HepG2 (cell line): Measurements from ENCODE around the gene ACP1. TPM values are rescaled to one million over a fixed set of nuclear protein-coding genes. Genes with fewer than 3 reads are reported as not detected.

Experiments used
- ATAC-seq: fragments of 200-7000 bp; cut with Tn5 transposase; 3 replicates; pipeline ENCODE4 v1.9.1; 2020; ENCODE audit warnings: mild to moderate bottlenecking, moderate library complexity
- BruUV-seq: library from RNA; stranded (reverse); fragments of 400-500 nt; replicated peaks from 2 replicates; lab custom pipeline; 2021; lab: Mats Ljungman, UMichigan
- CTCF ChIA-PET: fragments of 300-600 bp; formaldehyde crosslinking; extraction: SDS; loops from one replicate; lab custom pipeline; 2021; ENCODE audit warnings: low total read pairs, inconsistent platforms, low intra/inter-chr PET ratio; lab: Yijun Ruan, JAX
- POLR2A ChIA-PET: fragments of 350-600 bp; sonication (Branson Sonifier 250); formaldehyde crosslinking; loops from one replicate; lab custom pipeline; 2020; ENCODE audit warnings: antibody characterized with exemption, inconsistent platforms; lab: Yijun Ruan, JAX
- DNase-seq: peaks from one replicate; pipeline ENCODE4 v3.0.0-alpha.2; 2015; ENCODE audit warnings: low spot score
- FAIRE-seq: peaks from 3 replicates; lab custom pipeline; 2011; peaks lifted over from hg19 to GRCh38; lab: Jason Lieb, UNC
- H2AFZ ChIP-seq: one replicate; pipeline ENCODE4 v1.6.1; 2011; ENCODE audit warnings: low read length, inconsistent platforms
- H3K27ac ChIP-seq: fragments of 300-600 bp; 3 replicates; pipeline ENCODE4 v1.8.0; 2011; ENCODE audit warnings: mixed run types, mild to moderate bottlenecking, mixed read lengths, low read length, inconsistent platforms; ENCODE audit not compliant: insufficient read depth; ENCODE audit errors: extremely low read length
- H3K27me3 ChIP-seq, 2 experiments: fragments of 200-600 bp in 1 of 2; 2 replicates in 1 of 2; 3 replicates in 1 of 2; pipeline versions ENCODE4 v1.6.0 to v1.8.0; 2011; ENCODE audit warnings: low read length in 2 of 2, mild to moderate bottlenecking in 2 of 2, moderate library complexity in 2 of 2, inconsistent platforms in 1 of 2; ENCODE audit not compliant: insufficient read depth in 2 of 2, control insufficient read depth in 1 of 2
- H3K36me3 ChIP-seq, 2 experiments: fragments of 200-600 bp in 1 of 2; replicated peaks in 1 of 2; 2 replicates in 1 of 2; 3 replicates in 1 of 2; pipeline versions ENCODE4 v1.5.1 to v1.8.0; 2011; ENCODE audit warnings: low read length in 2 of 2, inconsistent platforms in 1 of 2; ENCODE audit not compliant: insufficient read depth in 2 of 2, control insufficient read depth in 1 of 2
- H3K4me1 ChIP-seq: 2 replicates; pipeline ENCODE4 v1.5.1; 2012; ENCODE audit warnings: low read length, inconsistent platforms; ENCODE audit not compliant: insufficient read depth
- H3K4me2 ChIP-seq: 2 replicates; pipeline ENCODE4 v1.6.0; 2011; ENCODE audit warnings: low read depth, low read length, inconsistent platforms
- H3K4me3 ChIP-seq, 3 experiments: fragments of 200-600 bp in 1 of 3; sonication (generic), shearing (Covaris generic) in 1 of 3; replicated peaks in 1 of 3; 2 replicates each; pipeline ENCODE4 v1.5.1; 2011 to 2016; ENCODE audit warnings: low read length in 3 of 3, inconsistent platforms in 2 of 3, low read depth in 2 of 3, mild to moderate bottlenecking in 2 of 3, control low read depth in 1 of 3, mixed read lengths in 1 of 3; ENCODE audit not compliant: insufficient read depth in 1 of 3
- H3K79me2 ChIP-seq: one replicate; pipeline ENCODE4 v1.6.1; 2011; ENCODE audit warnings: low read length, inconsistent platforms; ENCODE audit not compliant: insufficient read depth
- H3K9ac ChIP-seq: 2 replicates; pipeline ENCODE4 v1.6.0; 2011; ENCODE audit warnings: mild to moderate bottlenecking, low read depth, low read length, inconsistent platforms; ENCODE audit not compliant: insufficient read depth
- H3K9me3 ChIP-seq: 2 replicates; pipeline ENCODE4 v1.5.1; 2012; ENCODE audit warnings: mild to moderate bottlenecking, low read length
- H4K20me1 ChIP-seq: 2 replicates; pipeline ENCODE4 v1.6.0; 2011; ENCODE audit warnings: inconsistent platforms, mild to moderate bottlenecking, low read length, moderate library complexity; ENCODE audit not compliant: insufficient read depth
- CBX1 ChIP-seq: IDR thresholded peaks from one replicate; pipeline ENCODE4 v1.6.1; 2016; ENCODE audit warnings: antibody characterized with exemption, low read depth
- FOXJ3 ChIP-seq: sonication (generic); formaldehyde crosslinking; IDR thresholded peaks from 2 replicates; pipeline ENCODE4 v1.4.0; 2020; ENCODE audit warnings: missing genetic modification reagents, mild to moderate bottlenecking, borderline replicate concordance
- HMG20B ChIP-seq: conservative IDR thresholded peaks from 2 replicates; pipeline ENCODE4 v1.6.1; 2016; ENCODE audit warnings: missing genetic modification reagents, missing compliant biosample characterization
- HOXA3 ChIP-seq: sonication (generic); formaldehyde crosslinking; IDR thresholded peaks from 2 replicates; pipeline ENCODE4 v1.5.0; 2020; ENCODE audit warnings: missing genetic modification reagents
- MTA3 ChIP-seq: sonication (generic); formaldehyde crosslinking; IDR thresholded peaks from 2 replicates; pipeline ENCODE4 v1.4.0; 2020; ENCODE audit warnings: missing genetic modification reagents
- NFYC ChIP-seq: IDR thresholded peaks from 2 replicates; pipeline ENCODE4 v1.6.1; 2016; ENCODE audit warnings: missing genetic modification reagents, missing compliant biosample characterization
- PPARG ChIP-seq: conservative IDR thresholded peaks from 2 replicates; pipeline ENCODE4 v1.6.1; 2016; ENCODE audit warnings: missing biosample characterization, missing genetic modification reagents
- SAP130 ChIP-seq: IDR thresholded peaks from 2 replicates; pipeline ENCODE4 v1.6.1; 2016; ENCODE audit warnings: low read depth
- SKI ChIP-seq: fragments of 450-650 bp; IDR thresholded peaks from one replicate; pipeline ENCODE4 v1.6.1; 2018; ENCODE audit warnings: mild to moderate bottlenecking; ENCODE audit not compliant: partially characterized antibody
- TEAD3 ChIP-seq: optimal IDR thresholded peaks from 2 replicates; pipeline ENCODE3; 2016; ENCODE audit warnings: borderline replicate concordance
- ZKSCAN8 ChIP-seq: IDR thresholded peaks from 2 replicates; pipeline ENCODE4 v1.6.1; 2016; ENCODE audit warnings: borderline replicate concordance, missing genetic modification reagents, missing compliant biosample characterization
- ZNF3 ChIP-seq: IDR thresholded peaks from 2 replicates; pipeline ENCODE4 v1.7.0; 2017; ENCODE audit warnings: inconsistent platforms
- ZNF335 ChIP-seq: sonication (generic); formaldehyde crosslinking; IDR thresholded peaks from 2 replicates; pipeline ENCODE4 v1.4.0; 2020; ENCODE audit warnings: missing genetic modification reagents
- ZNF468 ChIP-seq: sonication (generic); formaldehyde crosslinking; IDR thresholded peaks from 2 replicates; pipeline ENCODE4 v1.8.0; 2022; ENCODE audit warnings: mild to moderate bottlenecking, moderate library complexity, missing genetic modification reagents
- ZNF558 ChIP-seq: sonication (generic); formaldehyde crosslinking; IDR thresholded peaks from 2 replicates; pipeline ENCODE4 v1.9.0; 2022; ENCODE audit warnings: mild to moderate bottlenecking, missing genetic modification reagents, borderline replicate concordance
- WGBS: methylation state at CpG from one replicate; pipeline ENCODE4 v1.1.6; 2017; ENCODE audit warnings: low lambda C conversion rate; 5-methylcytosine and 5-hydroxymethylcytosine counted together
- in situ Hi-C: cut with HindIII; loops from 2 replicates; pipeline ENCODE4 v1.10.0; 2017; ENCODE audit warnings: low pct_unique_long_range_greater_than_20kb; ENCODE audit not compliant: extremely low pct_ligation_motif_present
- intact Hi-C: fragments of 100-400 bp; cut with micrococcal nuclease; formaldehyde crosslinking; loops from one replicate; pipeline ENCODE4 v1.10.0; 2022; ENCODE audit not compliant: unreplicated experiment
- polyA plus RNA-seq, 8 experiments: library from polyadenylated mRNA; depleted of rRNA in 3 of 8; stranded (reverse) in 7 of 8; unstranded in 1 of 8; fragments of >200 nt; fragmentation: Illumina TruSeq in 4 of 8; extraction: Trizol in 4 of 8; gene quantifications; 2 replicates each; pipeline versions ENCODE4 v1.2.1 to v1.2.3, GENCODE V29; 2011 to 2016; ENCODE audit warnings: low read depth in 4 of 8, missing spikeins in 1 of 8, mixed read lengths in 1 of 8; ENCODE audit not compliant: insufficient read depth in 1 of 8
- total RNA-seq, 5 experiments: library from RNA; depleted of rRNA; stranded (reverse); fragments of >200 nt; fragmentation: Illumina TruSeq; extraction: Trizol; gene quantifications; 2 replicates each; pipeline ENCODE4 v1.2.3, GENCODE V29; 2016; ENCODE audit warnings: low read depth in 1 of 5
- TF ChIP-seq, protein P1 (sequence below): IDR thresholded peaks from 2 replicates; pipeline ENCODE4 v1.6.1; 2016; ENCODE audit warnings: low read depth, control low read depth
- TF ChIP-seq, protein P2 (sequence below): sonication (generic); formaldehyde crosslinking; conservative IDR thresholded peaks from 2 replicates; pipeline ENCODE4 v1.4.0; 2020; ENCODE audit warnings: missing genetic modification reagents
- TF ChIP-seq, protein P3 (sequence below): sonication (generic); formaldehyde crosslinking; IDR thresholded peaks from 2 replicates; pipeline ENCODE4 v1.9.0; 2021; ENCODE audit warnings: missing genetic modification reagents, borderline replicate concordance

Gene ACP1
- total and polyA plus RNA-seq, 2 of the 13 experiments (the other 11 are each of a cell fraction or from before 2014, with no cell fraction given): 246 to 348 TPM

DNA sequence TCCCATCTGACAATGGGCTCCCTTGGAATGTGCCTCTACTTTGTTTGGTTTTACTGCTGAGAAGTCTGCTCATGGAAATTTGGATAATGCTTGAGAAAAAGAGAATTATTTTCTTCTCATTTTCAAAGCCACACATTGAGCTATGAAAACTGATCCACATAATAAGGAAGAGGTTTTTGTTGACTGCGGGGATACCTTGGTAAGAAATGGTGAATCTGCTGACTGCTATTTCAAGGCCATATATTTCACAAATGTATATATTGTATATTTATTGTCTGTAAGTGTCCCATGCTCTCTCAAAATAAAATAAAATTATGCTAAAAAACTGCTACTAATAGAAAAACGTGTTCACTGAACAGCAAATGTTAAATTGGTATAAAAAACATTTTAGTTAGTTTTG, 16.0 kb upstream of the ACP1 start (continued):
- TF ChIP-seq, protein P1, sequence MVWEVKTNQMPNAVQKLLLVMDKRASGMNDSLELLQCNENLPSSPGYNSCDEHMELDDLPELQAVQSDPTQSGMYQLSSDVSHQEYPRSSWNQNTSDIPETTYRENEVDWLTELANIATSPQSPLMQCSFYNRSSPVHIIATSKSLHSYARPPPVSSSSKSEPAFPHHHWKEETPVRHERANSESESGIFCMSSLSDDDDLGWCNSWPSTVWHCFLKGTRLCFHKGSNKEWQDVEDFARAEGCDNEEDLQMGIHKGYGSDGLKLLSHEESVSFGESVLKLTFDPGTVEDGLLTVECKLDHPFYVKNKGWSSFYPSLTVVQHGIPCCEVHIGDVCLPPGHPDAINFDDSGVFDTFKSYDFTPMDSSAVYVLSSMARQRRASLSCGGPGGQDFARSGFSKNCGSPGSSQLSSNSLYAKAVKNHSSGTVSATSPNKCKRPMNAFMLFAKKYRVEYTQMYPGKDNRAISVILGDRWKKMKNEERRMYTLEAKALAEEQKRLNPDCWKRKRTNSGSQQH: no peak
- TF ChIP-seq ZNF335 (CRISPR knock-in tag): no peak

DNA sequence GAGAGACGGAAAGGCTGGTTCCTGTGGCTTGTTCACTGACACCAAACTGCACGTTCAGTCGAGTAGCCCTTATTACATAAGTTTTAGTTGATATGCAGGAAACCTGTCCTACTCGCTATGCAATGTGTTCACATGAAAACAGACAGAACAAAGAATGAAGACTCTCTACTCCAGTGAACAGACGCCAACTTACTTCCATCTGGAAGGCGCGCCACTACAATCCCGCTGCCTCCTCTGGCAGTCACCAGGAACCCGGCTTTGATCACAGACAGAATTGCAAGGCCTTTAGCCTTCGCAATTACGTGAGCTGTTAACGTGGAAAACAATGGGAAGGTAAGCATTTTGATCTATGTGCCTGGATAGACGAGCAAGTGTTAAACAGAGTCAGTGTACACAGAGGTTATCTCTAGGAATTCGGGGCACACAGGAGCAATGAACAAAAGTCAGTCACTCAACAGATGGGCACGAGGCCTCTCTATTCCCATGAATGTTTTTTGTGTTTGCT, 15.2 kb upstream of the ACP1 start:
- no peaks in the 10 kb centered on the region for H3K27me3 ChIP-seq
- peak overlapping the region; percentile 87 for H3K4me2 ChIP-seq
- POLR2A ChIA-PET: interaction anchor here (2.2 to 3.8 kb wide), 3 partner anchors 9 to 74 kb away, joined by 6 to 32 read pairs (median 14); no protein-coding TSS in a partner anchor
- WGBS: 6% methylated on average over 15 of the region's 15 CpGs
- peak overlapping the region; percentile 63 for H3K9ac ChIP-seq
- peak overlapping the region; percentile 48 to 62 (median 52) for H3K4me3 ChIP-seq
- FAIRE-seq (peak; percentile 79), ATAC-seq (peak; percentile 96), DNase-seq (peak; percentile 95)
- peaks cover 59% of the 10 kb centered on the region for H3K4me1 ChIP-seq
- in situ Hi-C loops: loop anchor here (5.0 kb wide), 1 partner anchor 38 kb away; the partner anchor contains the start of gene ALKAL2
- peaks cover 2% of the 10 kb centered on the region for H3K79me2 ChIP-seq
- no TSS peak for BruUV-seq
- H4K20me1 ChIP-seq: no peaks in the 10 kb centered on the region
- no peaks in the 10 kb centered on the region for H3K9me3 ChIP-seq
- intact Hi-C loops: loop anchor here (1.0 kb wide), 1 partner anchor 11 kb away; no protein-coding TSS in a partner anchor
- peaks cover 5 to 6% of the 10 kb centered on the region in 2 experiments; a peak in 4 of 5 replicates for H3K36me3 ChIP-seq
- CTCF ChIA-PET: interaction anchor here (1.0 to 1.5 kb wide), 2 partner anchors 11 to 40 kb away, joined by 3 to 4 read pairs; no protein-coding TSS in a partner anchor
- H2AFZ ChIP-seq: peak overlapping the region; percentile 57
- peak overlapping the region; percentile 71 for H3K27ac ChIP-seq
- TF ChIP-seq MTA3 (CRISPR knock-in tag) (no peak), NFYC (CRISPR knock-in tag) (peak; percentile 18; the same call in 1 of the 2 replicates), PPARG (CRISPR knock-in tag) (peak; percentile 84), FOXJ3 (CRISPR knock-in tag) (peak; percentile 93), SAP130 (CRISPR knock-in tag) (peak; percentile 96), SKI (peak; percentile 90), ZNF558 (no peak), CBX1 (no peak), TEAD3 (CRISPR knock-in tag) (peak; percentile 96), ZNF468 (CRISPR knock-in tag) (no peak), HOXA3 (CRISPR knock-in tag) (peak; percentile 87; the same call in 1 of the 2 replicates), HMG20B (CRISPR knock-in tag) (peak; percentile 89), ZNF3 (peak; percentile 91; the same call in 1 of the 2 replicates), ZKSCAN8 (CRISPR knock-in tag) (peak; percentile 95)
- TF ChIP-seq, protein P2, sequence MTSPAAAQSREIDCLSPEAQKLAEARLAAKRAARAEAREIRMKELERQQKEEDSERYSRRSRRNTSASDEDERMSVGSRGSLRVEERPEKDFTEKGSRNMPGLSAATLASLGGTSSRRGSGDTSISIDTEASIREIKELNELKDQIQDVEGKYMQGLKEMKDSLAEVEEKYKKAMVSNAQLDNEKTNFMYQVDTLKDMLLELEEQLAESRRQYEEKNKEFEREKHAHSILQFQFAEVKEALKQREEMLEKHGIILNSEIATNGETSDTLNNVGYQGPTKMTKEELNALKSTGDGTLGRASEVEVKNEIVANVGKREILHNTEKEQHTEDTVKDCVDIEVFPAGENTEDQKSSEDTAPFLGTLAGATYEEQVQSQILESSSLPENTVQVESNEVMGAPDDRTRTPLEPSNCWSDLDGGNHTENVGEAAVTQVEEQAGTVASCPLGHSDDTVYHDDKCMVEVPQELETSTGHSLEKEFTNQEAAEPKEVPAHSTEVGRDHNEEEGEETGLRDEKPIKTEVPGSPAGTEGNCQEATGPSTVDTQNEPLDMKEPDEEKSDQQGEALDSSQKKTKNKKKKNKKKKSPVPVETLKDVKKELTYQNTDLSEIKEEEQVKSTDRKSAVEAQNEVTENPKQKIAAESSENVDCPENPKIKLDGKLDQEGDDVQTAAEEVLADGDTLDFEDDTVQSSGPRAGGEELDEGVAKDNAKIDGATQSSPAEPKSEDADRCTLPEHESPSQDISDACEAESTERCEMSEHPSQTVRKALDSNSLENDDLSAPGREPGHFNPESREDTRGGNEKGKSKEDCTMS (CRISPR knock-in tag): 0 out of 2 replicates have a peak, but pooled peaks have one; percentile 46
- TF ChIP-seq, protein P3, sequence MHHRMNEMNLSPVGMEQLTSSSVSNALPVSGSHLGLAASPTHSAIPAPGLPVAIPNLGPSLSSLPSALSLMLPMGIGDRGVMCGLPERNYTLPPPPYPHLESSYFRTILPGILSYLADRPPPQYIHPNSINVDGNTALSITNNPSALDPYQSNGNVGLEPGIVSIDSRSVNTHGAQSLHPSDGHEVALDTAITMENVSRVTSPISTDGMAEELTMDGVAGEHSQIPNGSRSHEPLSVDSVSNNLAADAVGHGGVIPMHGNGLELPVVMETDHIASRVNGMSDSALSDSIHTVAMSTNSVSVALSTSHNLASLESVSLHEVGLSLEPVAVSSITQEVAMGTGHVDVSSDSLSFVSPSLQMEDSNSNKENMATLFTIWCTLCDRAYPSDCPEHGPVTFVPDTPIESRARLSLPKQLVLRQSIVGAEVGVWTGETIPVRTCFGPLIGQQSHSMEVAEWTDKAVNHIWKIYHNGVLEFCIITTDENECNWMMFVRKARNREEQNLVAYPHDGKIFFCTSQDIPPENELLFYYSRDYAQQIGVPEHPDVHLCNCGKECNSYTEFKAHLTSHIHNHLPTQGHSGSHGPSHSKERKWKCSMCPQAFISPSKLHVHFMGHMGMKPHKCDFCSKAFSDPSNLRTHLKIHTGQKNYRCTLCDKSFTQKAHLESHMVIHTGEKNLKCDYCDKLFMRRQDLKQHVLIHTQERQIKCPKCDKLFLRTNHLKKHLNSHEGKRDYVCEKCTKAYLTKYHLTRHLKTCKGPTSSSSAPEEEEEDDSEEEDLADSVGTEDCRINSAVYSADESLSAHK: no peak
